Activated CD8-positive, alpha-beta memory T cell treated with anti-CD3 and anti-CD28 coated beads, Interleukin-2, amount 50 U/mL, for 1 hour (primary cell): Measurements from ENCODE around the gene PAN2.
"Not testable (repeated sequence)": the region's sequence is repeated elsewhere in the genome, so short reads cannot be mapped to it uniquely, and the experiment has no call there.

Experiments
- DNase-seq: peaks from one replicate; pipeline ENCODE4 v3.0.0-alpha.2; 2020; ENCODE audit errors: extremely low read depth

Gene PAN2

GRCh38 chr12:56347255-56347654 is 13.5 kb upstream of the PAN2 start:
- DNase-seq = not testable (repeated sequence)

- no peak for DNase-seq
These were observed 12.9 kb upstream of the PAN2 start for GRCh38 chr12:56346675-56347074.

GRCh38 chr12:56342290-56342689 is 8.5 kb upstream of the PAN2 start:
- DNase-seq = not testable (repeated sequence)

GRCh38 chr12:56341616-56342015 is 7.8 kb upstream of the PAN2 start:
- no peak for DNase-seq

- DNase-seq = no peak
These were observed 5.3 kb upstream of the PAN2 start for GRCh38 chr12:56339158-56339422.

GRCh38 chr12:56338308-56339157 is 4.7 kb upstream of the PAN2 start, which contains the start of gene IL23A:
Gene IL23A, plus strand, starts transcription at chr12:56338884. Its CDS starts 161 bp downstream, at chr12:56339045.
- DNase-seq = peak; percentile 83

- DNase-seq = no peak
These were observed 4.0 kb upstream of the PAN2 start for GRCh38 chr12:56337753-56338251.

- no peak for DNase-seq
These were observed 2.8 kb upstream of the PAN2 start for GRCh38 chr12:56336361-56337167.

- DNase-seq = not testable (repeated sequence)
These were observed 1.7 kb upstream of the PAN2 start for GRCh38 chr12:56335527-56335926.

GRCh38 chr12:56334490-56334793 is 642 bp upstream of the PAN2 start:
- DNase-seq = no peak

- no peak for DNase-seq
These were observed 562 bp downstream of the PAN2 start for GRCh38 chr12:56333197-56333678.

- no peak for DNase-seq
These were observed 1.1 kb downstream of the PAN2 start for GRCh38 chr12:56332512-56333196.

- no peak for DNase-seq
These were observed 2.8 kb downstream of the PAN2 start for GRCh38 chr12:56330936-56331490.

- DNase-seq = no peak
These were observed 7.3 kb downstream of the PAN2 start for GRCh38 chr12:56326533-56326932.

GRCh38 chr12:56326126-56326525 is 7.7 kb downstream of the PAN2 start:
- DNase-seq = no peak

- no peak for DNase-seq
These were observed 9.6 kb downstream of the PAN2 start for GRCh38 chr12:56324206-56324605.

GRCh38 chr12:56321610-56322009 is 12.2 kb downstream of the PAN2 start:
- not testable (repeated sequence) for DNase-seq

GRCh38 chr12:56321027-56321426 is 12.8 kb downstream of the PAN2 start:
- no peak for DNase-seq

- DNase-seq = no peak
These were observed 16.1 kb downstream of the PAN2 start for GRCh38 chr12:56317675-56318074.

GRCh38 chr12:56315622-56316473 is 18.0 kb downstream of the PAN2 start, which contains the start of gene CNPY2:
Gene CNPY2, minus strand, starts transcription at chr12:56315988. Its CDS starts 771 bp downstream, at chr12:56315217.
- DNase-seq = peak; percentile 89

- no peak for DNase-seq
These were observed 18.6 kb downstream of the PAN2 start for GRCh38 chr12:56315249-56315621.
